Activated CD8-positive, alpha-beta T cell treated with anti-CD3 and anti-CD28 coated beads for 36 hours (primary cell): Measurements from ENCODE around the gene FAM237B. TPM values are rescaled to one million over a fixed set of nuclear protein-coding genes. Genes with fewer than 3 reads are reported as not detected.
A peak's percentile ranks its signal among the peaks of the same experiment; 100 is the strongest.

Source experiments
- ATAC-seq: fragments of 200-7000 bp; cut with Tn5 transposase; one replicate; pipeline ENCODE4 v1.10.0; 2021; ENCODE audit warnings: mild to moderate bottlenecking, moderate library complexity
- CTCF ChIA-PET: fragments of 350-600 bp; sonication (Branson Sonifier 250); formaldehyde crosslinking; loops from one replicate; lab custom pipeline; 2021; ENCODE audit warnings: antibody characterized with exemption; lab: Charles Lee
- POLR2A ChIA-PET: fragments of 350-600 bp; sonication (Branson Sonifier 250); formaldehyde crosslinking; loops from one replicate; lab custom pipeline; 2021; ENCODE audit warnings: antibody characterized with exemption; lab: Charles Lee
- DNase-seq: peaks from one replicate; pipeline ENCODE4 v3.0.0-alpha.2; 2020
- H3K27ac Mint-ChIP-seq: one replicate; pipeline ENCODE4 v1.8.0; 2021; ENCODE audit warnings: mild to moderate bottlenecking, mixed read lengths
- H3K27me3 Mint-ChIP-seq: one replicate; pipeline ENCODE4 v1.8.0; 2021; ENCODE audit warnings: mixed read lengths
- H3K36me3 Mint-ChIP-seq: one replicate; pipeline ENCODE4 v1.8.0; 2021; ENCODE audit warnings: low read depth, mixed read lengths
- H3K4me1 Mint-ChIP-seq: one replicate; pipeline ENCODE4 v1.8.0; 2021; ENCODE audit warnings: low read depth, mixed read lengths
- H3K4me3 Mint-ChIP-seq: one replicate; pipeline ENCODE4 v1.8.0; 2021; ENCODE audit warnings: mild to moderate bottlenecking, moderate library complexity, mixed read lengths
- H3K9me3 Mint-ChIP-seq: one replicate; pipeline ENCODE4 v1.8.0; 2021; ENCODE audit warnings: mixed read lengths
- intact Hi-C: fragments of 100-400 bp; cut with micrococcal nuclease; formaldehyde crosslinking; loops from one replicate; pipeline ENCODE4 v1.10.0; 2022
- total RNA-seq, 2 experiments: library from RNA; stranded (reverse); gene quantifications; one replicate each; pipeline ENCODE4 v1.2.3, GENCODE V29; 2021
- TF ChIP-seq, protein P1 (sequence below): fragments of 200-600 bp; IDR thresholded peaks from one replicate; pipeline ENCODE4 v1.8.0; 2022; ENCODE audit warnings: antibody characterized with exemption, mild to moderate bottlenecking

FAM237B gene
- total RNA-seq, 2 experiments from 2014 or later: not detected

DNA sequence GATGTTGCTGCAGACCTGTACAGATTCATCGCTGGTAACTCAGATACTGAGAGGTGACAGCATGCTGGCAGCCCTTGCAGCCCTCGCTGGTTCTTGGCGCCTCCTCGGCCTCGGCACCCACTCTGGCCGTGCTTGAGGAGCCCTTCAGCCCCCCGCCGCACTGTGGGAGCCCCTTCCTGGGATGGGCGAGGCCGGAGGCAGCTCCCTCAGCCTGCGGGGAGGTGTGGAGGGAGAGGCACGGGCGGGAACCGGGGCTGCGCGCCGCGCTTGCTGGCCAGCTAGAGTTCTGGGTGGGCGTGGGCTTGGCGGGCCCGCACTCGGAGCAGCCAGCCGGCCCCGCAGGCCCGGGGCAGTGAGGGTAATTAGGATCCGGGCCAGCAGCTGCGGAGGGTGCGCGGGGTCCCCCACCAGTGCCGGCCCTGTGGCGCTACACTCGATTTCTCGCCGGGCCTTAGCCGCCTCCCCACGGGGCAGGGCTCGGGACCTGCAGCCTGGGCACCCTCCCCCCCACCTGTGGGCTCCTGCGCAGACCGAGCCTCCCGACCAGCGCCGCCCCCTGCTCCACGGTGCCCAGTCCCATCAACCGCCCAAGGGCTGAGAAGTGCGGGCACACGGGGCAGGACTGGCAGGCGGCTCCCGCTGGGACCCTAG is 13.2 kb upstream of the FAM237B start:
- H3K4me1 Mint-ChIP-seq: no peaks in the 10 kb centered on the region
- ATAC-seq (no peak), DNase-seq (no peak)
- TF ChIP-seq, protein P1, sequence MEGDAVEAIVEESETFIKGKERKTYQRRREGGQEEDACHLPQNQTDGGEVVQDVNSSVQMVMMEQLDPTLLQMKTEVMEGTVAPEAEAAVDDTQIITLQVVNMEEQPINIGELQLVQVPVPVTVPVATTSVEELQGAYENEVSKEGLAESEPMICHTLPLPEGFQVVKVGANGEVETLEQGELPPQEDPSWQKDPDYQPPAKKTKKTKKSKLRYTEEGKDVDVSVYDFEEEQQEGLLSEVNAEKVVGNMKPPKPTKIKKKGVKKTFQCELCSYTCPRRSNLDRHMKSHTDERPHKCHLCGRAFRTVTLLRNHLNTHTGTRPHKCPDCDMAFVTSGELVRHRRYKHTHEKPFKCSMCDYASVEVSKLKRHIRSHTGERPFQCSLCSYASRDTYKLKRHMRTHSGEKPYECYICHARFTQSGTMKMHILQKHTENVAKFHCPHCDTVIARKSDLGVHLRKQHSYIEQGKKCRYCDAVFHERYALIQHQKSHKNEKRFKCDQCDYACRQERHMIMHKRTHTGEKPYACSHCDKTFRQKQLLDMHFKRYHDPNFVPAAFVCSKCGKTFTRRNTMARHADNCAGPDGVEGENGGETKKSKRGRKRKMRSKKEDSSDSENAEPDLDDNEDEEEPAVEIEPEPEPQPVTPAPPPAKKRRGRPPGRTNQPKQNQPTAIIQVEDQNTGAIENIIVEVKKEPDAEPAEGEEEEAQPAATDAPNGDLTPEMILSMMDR: no peak
- H3K27ac Mint-ChIP-seq: no peak overlapping the region
- no peak overlapping the region for H3K4me3 Mint-ChIP-seq
- H3K9me3 Mint-ChIP-seq: no peaks in the 10 kb centered on the region
- intact Hi-C loops: no loop called here
- H3K36me3 Mint-ChIP-seq: no peaks in the 10 kb centered on the region
- POLR2A ChIA-PET: interaction anchor here (3.5 kb wide), 1 partner anchor 12 kb away, joined by 14 read pairs; the partner anchor contains the start of gene GTPBP10
- peaks cover 7% of the 10 kb centered on the region for H3K27me3 Mint-ChIP-seq
- CTCF ChIA-PET: interaction anchor here (1.3 kb wide), 1 partner anchor 12 kb away, joined by 3 read pairs; no protein-coding TSS in a partner anchor

DNA sequence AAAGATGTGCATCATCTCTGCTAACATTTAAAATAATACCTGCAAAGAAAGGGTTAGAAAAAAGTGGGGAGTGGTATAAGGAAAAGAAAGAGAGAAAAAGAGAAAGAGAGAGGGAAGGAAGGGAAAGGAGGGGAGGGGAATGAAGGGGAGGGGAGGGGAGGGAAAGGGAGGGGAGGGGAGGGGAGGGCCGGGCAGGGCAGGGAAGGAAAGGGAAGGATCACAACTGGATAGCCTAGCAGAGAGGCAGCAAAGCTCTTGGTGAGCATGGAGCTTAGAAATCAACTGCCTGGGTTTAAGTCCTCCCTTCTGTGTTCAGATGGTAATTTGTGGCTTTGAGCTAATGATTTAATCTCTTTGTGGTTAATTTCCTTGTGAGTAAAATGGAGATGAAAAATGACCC is 5.4 kb upstream of the FAM237B start:
- Mint-ChIP-seq H3K36me3 (no peaks in the 10 kb centered on the region), H3K9me3 (no peaks in the 10 kb centered on the region), H3K4me3 (no peak overlapping the region), H3K4me1 (peaks cover under 1% of the 10 kb centered on the region), H3K27ac (no peak overlapping the region), H3K27me3 (peaks cover 19% of the 10 kb centered on the region)
- CTCF ChIA-PET: no interaction called here
- POLR2A ChIA-PET: no interaction called here
- DNase-seq (no peak), ATAC-seq (no peak)
- intact Hi-C loops: no loop called here
- TF ChIP-seq, protein P1: no peak

DNA sequence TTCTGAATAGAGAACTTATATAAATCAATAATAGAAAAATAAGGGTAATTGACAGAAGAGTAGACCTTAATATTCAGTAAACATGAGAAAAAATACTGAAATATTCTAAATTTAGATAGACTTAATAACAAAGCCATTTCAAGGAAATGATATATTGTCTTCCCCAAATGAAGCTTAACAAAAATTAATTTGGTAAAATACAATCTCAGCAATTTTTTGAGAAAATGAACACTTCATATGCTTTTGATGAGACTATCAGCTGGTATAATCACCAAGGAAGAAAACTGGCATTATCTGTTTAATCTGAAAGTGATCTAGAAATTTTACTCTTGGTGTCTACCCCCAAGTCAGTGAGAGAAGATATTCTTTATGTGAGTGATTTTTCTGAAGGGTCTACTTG is 1.7 kb upstream of the FAM237B start:
- peaks cover 10% of the 10 kb centered on the region for H3K4me1 Mint-ChIP-seq
- no peaks in the 10 kb centered on the region for H3K36me3 Mint-ChIP-seq
- peaks cover 38% of the 10 kb centered on the region for H3K27me3 Mint-ChIP-seq
- TF ChIP-seq, protein P1: no peak
- POLR2A ChIA-PET: no interaction called here
- H3K27ac Mint-ChIP-seq: no peak overlapping the region
- no peak for DNase-seq
- H3K9me3 Mint-ChIP-seq: no peaks in the 10 kb centered on the region
- ATAC-seq: no peak
- no peak overlapping the region for H3K4me3 Mint-ChIP-seq
- CTCF ChIA-PET: interaction anchor here (1.4 kb wide), 1 partner anchor 12 kb away, joined by 4 read pairs; no protein-coding TSS in a partner anchor
- intact Hi-C loops: no loop called here

DNA sequence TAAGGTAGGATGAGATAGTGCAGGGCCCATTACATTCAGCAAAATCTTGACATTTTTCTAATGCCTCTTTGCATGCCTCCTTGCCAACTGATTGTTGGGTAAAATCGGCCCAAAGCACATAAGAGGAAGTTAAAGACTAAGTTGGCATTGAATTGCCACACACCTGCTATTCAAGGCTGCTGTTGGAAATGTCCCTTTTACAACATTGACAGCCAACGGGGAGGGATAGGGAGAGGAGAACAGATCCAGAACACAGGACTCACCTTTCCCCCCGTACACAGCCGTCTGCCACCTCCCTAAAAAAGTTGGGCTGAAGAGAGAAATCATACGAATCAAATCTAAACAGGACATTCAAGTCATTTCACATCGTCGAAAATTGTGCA is 695 bp downstream of the FAM237B start:
- POLR2A ChIA-PET: no interaction called here
- Mint-ChIP-seq H3K4me3 (peak overlapping the region; percentile 22), H3K27me3 (peaks cover 47% of the 10 kb centered on the region), H3K27ac (no peak overlapping the region), H3K4me1 (peaks cover 10% of the 10 kb centered on the region), H3K9me3 (no peaks in the 10 kb centered on the region), H3K36me3 (no peaks in the 10 kb centered on the region)
- intact Hi-C loops: no loop called here
- no peak for ATAC-seq
- no peak for DNase-seq
- TF ChIP-seq, protein P1: no peak
- CTCF ChIA-PET: interaction anchor here (1.4 kb wide), 1 partner anchor 8 kb away, joined by 4 read pairs; no protein-coding TSS in a partner anchor

DNA sequence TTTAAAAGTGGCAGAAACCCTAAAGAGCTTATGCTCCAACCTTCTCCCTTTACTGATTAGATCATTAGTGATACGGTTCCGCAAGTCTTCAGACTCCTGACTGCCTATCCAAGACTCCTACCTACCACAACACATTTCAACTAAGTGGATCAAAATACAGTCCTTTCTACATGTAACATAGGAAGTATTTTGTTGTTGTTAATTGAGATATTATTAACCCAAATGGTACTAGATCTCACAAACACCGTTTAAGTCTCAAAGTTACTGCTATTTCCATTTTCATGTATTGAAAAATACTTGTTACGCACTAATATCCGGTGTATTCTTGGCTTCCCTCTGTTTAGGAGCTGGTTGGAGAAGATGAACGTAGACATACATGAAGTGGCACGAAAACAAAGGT is 1.1 kb downstream of the FAM237B start:
- TF ChIP-seq, protein P1: no peak
- ATAC-seq (no peak), DNase-seq (no peak)
- intact Hi-C loops: no loop called here
- POLR2A ChIA-PET: no interaction called here
- peaks cover 51% of the 10 kb centered on the region for H3K27me3 Mint-ChIP-seq
- H3K9me3 Mint-ChIP-seq: no peaks in the 10 kb centered on the region
- no peak overlapping the region for H3K4me3 Mint-ChIP-seq
- H3K36me3 Mint-ChIP-seq: no peaks in the 10 kb centered on the region
- CTCF ChIA-PET: no interaction called here
- H3K27ac Mint-ChIP-seq: no peak overlapping the region
- peaks cover 10% of the 10 kb centered on the region for H3K4me1 Mint-ChIP-seq
